Measurements from ENCODE around the gene KLC1. TPM values are rescaled to one million over a fixed set of nuclear protein-coding genes. Genes with fewer than 3 reads are reported as not detected.
"Not testable (repeated sequence)": the region's sequence is repeated elsewhere in the genome, so short reads cannot be mapped to it uniquely, and the experiment has no call there.

KLC1 gene
- total RNA-seq, 2 experiments from 2014 or later = 137 to 140 TPM

DNA sequence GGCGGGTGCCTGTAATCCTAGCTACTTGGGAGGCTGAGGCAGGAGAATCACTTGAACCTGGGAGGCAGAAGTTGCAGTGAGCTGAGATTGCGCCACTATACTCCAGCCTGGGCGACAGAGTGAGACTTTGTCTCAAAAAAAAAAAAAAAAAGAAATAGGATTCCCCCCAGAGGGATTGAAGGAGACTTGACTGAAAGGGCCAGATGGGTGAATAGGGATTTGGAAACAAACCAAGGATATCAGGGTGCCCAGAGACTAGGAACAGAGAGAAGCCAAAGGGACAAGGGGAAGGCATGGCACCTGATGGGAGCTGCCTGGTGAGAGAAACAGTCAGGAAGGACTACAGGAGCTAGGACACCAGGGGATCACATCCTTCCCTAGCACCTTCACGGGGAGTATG, 19.9 kb upstream of the KLC1 start:
- not testable (repeated sequence) for H3K9me3 Mint-ChIP-seq (ENCODE audit: insufficient read depth); ATAC-seq; H3K27ac Mint-ChIP-seq; DNase-seq; H3K36me3 Mint-ChIP-seq (ENCODE audit: low read depth); H3K4me3 Mint-ChIP-seq
- CTCF ChIA-PET = interaction anchor here (0.8 kb wide), 1 partner anchor 215 kb away, joined by 3 read pairs; no protein-coding TSS in a partner anchor
- peaks cover 32% of the 10 kb centered on the region for H3K4me1 Mint-ChIP-seq (ENCODE audit: low read depth)
- peaks cover 20% of the 10 kb centered on the region for H3K27me3 Mint-ChIP-seq (ENCODE audit: low read depth)
- POLR2A ChIA-PET = interaction anchor here (1.7 to 2.0 kb wide), 2 partner anchors 16 to 20 kb away, joined by 7 to 9 read pairs; partner anchors contain the start of gene KLC1

DNA sequence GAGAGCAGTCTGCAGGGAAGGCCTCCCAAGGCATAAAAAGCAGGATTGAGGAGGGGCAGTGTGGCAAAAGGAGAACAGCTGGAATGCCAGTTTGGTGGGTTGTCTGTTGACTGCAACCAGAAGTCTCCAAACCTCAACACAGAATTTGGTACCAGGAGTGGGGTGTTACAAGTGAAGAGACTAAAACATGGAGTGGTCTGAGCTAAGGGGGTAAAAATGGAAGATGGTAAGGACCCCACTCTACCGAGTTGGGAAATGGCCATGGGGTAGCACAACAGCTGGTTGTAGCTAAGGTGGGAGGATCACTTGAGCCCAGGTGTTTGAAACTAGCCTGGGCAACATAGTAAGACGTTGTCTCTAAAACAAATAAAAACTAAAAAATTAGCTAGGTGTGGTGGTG, 17.8 kb upstream of the KLC1 start:
- no peak overlapping the region for H3K4me3 Mint-ChIP-seq
- ATAC-seq (no peak), DNase-seq (no peak)
- no peak overlapping the region for H3K27ac Mint-ChIP-seq
- peaks cover 7% of the 10 kb centered on the region for H3K9me3 Mint-ChIP-seq (ENCODE audit: insufficient read depth)
- peaks cover 6% of the 10 kb centered on the region for H3K36me3 Mint-ChIP-seq (ENCODE audit: low read depth)
- ChIA-PET CTCF (interaction anchor here (1.6 kb wide), 1 partner anchor 9 kb away, joined by 5 read pairs; no protein-coding TSS in a partner anchor), POLR2A (interaction anchor here (0.6 kb wide), 1 partner anchor 511 kb away, joined by 4 read pairs; no protein-coding TSS in a partner anchor)
- peaks cover 19% of the 10 kb centered on the region for H3K4me1 Mint-ChIP-seq (ENCODE audit: low read depth)
- H3K27me3 Mint-ChIP-seq (ENCODE audit: low read depth) = peaks cover 20% of the 10 kb centered on the region

DNA sequence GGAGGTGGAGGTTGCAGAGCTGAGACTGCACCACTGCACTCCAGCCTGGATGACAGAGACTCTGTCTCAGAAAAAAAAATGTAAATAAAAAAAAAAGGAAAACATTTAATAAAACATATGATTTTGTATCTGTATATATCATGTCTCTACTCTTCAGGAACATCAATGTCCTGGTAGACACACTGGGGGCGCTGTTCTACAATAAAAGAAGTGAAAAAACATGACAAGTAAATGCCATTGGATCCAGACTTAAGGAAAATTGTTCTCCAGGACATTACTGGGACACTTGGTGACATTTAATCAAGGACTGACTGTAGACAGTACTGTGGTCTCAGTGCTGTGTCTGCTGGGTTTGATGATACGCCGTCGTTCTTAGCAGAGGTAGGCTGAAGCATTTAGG, 15.5 kb upstream of the KLC1 start:
- H3K27ac Mint-ChIP-seq = no peak overlapping the region
- ChIA-PET POLR2A (no interaction called here), CTCF (no interaction called here)
- H3K9me3 Mint-ChIP-seq (ENCODE audit: insufficient read depth) = peaks cover 7% of the 10 kb centered on the region
- peaks cover 6% of the 10 kb centered on the region for H3K27me3 Mint-ChIP-seq (ENCODE audit: low read depth)
- DNase-seq (no peak), ATAC-seq (no peak)
- peaks cover 6% of the 10 kb centered on the region for H3K36me3 Mint-ChIP-seq (ENCODE audit: low read depth)
- H3K4me3 Mint-ChIP-seq = no peak overlapping the region
- H3K4me1 Mint-ChIP-seq (ENCODE audit: low read depth) = no peaks in the 10 kb centered on the region

DNA sequence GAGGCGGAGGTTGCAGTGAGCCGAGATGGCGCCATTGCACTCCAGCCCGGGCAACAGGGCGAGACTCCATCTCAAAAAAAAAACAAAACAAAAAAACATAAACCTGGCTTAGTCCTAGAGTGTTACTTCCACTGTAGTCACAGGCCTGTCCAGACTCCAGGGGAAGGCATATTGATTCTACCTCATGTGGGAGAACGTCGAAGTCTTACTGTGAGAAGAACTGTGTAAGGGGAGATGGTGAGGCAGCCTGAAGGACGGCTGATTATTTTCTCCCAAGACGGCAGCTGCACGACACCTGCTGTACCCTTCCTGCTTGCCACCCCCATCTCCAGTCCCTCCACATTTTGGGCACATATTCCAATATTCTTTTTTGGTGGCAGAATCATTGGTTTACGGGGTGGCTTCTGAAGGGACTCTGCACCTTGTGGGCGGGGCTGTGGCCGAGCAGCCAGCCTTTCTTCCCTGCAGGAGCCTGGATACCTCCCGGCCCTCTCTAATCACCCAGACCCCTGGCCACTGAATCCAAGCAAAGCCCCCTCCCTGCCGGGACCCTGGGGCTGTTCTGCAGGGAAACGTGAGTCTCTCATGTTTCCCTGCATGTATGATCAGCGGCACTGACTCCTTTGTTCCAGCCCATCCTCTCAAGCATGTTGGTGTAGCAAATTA, 12.2 kb upstream of the KLC1 start:
- ChIA-PET CTCF (no interaction called here), POLR2A (no interaction called here)
- Mint-ChIP-seq H3K9me3 (ENCODE audit: insufficient read depth) (peaks cover under 1% of the 10 kb centered on the region), H3K4me3 (no peak overlapping the region), H3K27ac (no peak overlapping the region), H3K36me3 (ENCODE audit: low read depth) (no peaks in the 10 kb centered on the region), H3K27me3 (ENCODE audit: low read depth) (no peaks in the 10 kb centered on the region), H3K4me1 (ENCODE audit: low read depth) (no peaks in the 10 kb centered on the region)
- DNase-seq = no peak
- ATAC-seq = no peak

DNA sequence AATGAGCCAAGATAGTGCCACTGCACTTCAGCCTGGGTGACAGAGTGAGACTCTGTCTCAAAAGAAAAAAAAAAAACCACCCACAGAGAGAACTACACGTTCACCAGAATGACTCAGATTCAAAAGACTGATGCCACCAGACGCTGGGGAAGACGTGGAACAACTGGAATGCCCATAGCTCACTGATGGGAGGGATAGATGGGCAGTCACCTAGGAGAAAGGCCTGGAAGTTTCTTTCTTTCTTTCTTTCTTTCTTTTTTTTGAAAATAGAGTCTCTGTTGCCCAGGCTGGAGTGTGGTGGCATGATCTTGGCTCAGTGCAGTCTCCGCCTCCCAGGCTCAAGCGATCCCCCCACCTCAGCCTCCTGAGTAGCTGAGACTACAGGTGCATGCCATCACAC, 10.0 kb upstream of the KLC1 start:
- no peaks in the 10 kb centered on the region for H3K27me3 Mint-ChIP-seq (ENCODE audit: low read depth)
- H3K27ac Mint-ChIP-seq = no peak overlapping the region
- ChIA-PET POLR2A (interaction anchor here (0.7 kb wide), 1 partner anchor 1025 kb away, joined by 3 read pairs; no protein-coding TSS in a partner anchor), CTCF (interaction anchor here (2.1 kb wide), 1 partner anchor 8 kb away, joined by 5 read pairs; no protein-coding TSS in a partner anchor)
- peaks cover 4% of the 10 kb centered on the region for H3K4me1 Mint-ChIP-seq (ENCODE audit: low read depth)
- H3K9me3 Mint-ChIP-seq (ENCODE audit: insufficient read depth) = no peaks in the 10 kb centered on the region
- no peaks in the 10 kb centered on the region for H3K36me3 Mint-ChIP-seq (ENCODE audit: low read depth)
- no peak for DNase-seq
- no peak overlapping the region for H3K4me3 Mint-ChIP-seq
- ATAC-seq = no peak

DNA sequence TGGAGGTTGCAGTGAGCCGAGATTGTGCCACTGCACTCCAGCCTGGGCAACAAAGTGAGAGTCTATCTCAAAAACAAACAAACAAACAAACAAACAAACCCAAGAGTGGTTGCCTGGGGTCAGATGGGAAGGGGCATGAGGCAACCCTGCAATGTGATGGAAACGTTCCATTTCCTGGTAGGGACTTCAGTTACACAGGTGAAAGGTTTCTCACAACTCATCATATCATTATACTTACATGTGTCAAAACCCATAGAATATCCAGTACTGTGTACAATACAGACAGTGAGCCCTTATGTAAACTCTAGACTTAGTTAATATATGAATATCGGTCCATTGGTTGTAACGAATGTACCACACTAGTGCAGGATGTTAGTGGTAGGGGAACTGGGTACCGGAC, 7.2 kb upstream of the KLC1 start:
- Mint-ChIP-seq H3K27me3 (ENCODE audit: low read depth) (no peaks in the 10 kb centered on the region), H3K9me3 (ENCODE audit: insufficient read depth) (no peaks in the 10 kb centered on the region), H3K4me3 (no peak overlapping the region), H3K4me1 (ENCODE audit: low read depth) (peaks cover 28% of the 10 kb centered on the region), H3K36me3 (ENCODE audit: low read depth) (no peaks in the 10 kb centered on the region), H3K27ac (no peak overlapping the region)
- ATAC-seq = no peak
- ChIA-PET POLR2A (no interaction called here), CTCF (no interaction called here)
- no peak for DNase-seq

DNA sequence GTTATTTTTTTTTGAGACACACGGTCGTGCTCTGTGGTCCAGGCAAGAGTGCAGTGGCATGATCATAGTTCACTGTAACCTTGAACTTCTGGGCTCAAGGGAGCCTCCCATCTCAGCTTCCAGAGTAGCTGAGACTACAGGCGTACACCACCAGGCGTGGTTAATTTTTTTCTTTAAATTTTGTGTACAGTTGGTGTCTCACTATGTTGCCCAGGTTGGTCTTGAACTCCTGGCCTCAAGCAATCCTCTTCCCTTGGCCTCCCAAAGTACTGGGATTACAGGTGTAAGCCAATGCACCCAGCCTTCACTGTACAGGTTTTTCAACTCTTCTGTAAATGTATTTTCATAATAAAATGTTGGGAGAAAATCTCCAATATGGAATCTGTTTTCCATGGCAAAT, 5.7 kb upstream of the KLC1 start:
- Mint-ChIP-seq H3K36me3 (ENCODE audit: low read depth) (no peaks in the 10 kb centered on the region), H3K4me3 (no peak overlapping the region), H3K27ac (no peak overlapping the region), H3K4me1 (ENCODE audit: low read depth) (peaks cover 30% of the 10 kb centered on the region), H3K9me3 (ENCODE audit: insufficient read depth) (no peaks in the 10 kb centered on the region), H3K27me3 (ENCODE audit: low read depth) (peaks cover 3% of the 10 kb centered on the region)
- CTCF ChIA-PET = interaction anchor here (1.0 kb wide), 1 partner anchor 62 kb away, joined by 4 read pairs; the partner anchor contains the start of gene BAG5
- POLR2A ChIA-PET = no interaction called here
- DNase-seq (no peak), ATAC-seq (no peak)

DNA sequence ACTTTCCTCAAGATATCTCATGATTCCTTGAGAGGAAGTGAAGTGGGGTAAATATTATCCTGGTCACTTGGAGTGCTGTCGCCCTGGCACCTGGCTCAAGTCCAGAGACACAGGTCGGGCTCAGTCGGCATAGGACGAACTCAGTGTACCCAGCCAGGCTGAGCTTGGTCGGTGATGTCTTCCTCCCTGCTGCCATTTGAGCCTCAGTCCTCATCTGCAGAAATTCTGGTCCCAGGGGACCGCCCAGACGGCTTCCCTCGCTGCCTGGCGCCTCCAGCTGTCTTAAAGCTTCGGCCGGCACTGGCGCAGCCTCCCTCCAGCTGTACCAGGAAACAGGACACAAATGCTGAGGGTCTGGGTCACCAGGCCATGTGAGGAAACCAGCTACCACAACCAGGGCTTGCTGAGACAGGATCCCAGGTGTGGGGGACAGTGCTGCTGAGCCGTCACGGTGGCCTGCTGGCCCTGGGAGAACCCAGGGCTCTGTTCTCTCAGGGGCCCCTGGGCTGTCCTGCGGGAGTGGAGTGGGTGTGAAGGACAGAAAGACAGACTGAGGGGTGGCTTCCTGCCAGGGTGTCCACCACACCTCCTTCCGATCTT, 5.0 kb upstream of the KLC1 start:
- no peak overlapping the region for H3K4me3 Mint-ChIP-seq
- DNase-seq (no peak), ATAC-seq (no peak)
- CTCF ChIA-PET = interaction anchor here (1.0 kb wide), 1 partner anchor 62 kb away, joined by 4 read pairs; the partner anchor contains the start of gene BAG5
- POLR2A ChIA-PET = no interaction called here
- H3K27me3 Mint-ChIP-seq (ENCODE audit: low read depth) = peaks cover 3% of the 10 kb centered on the region
- peaks cover 30% of the 10 kb centered on the region for H3K4me1 Mint-ChIP-seq (ENCODE audit: low read depth)
- no peaks in the 10 kb centered on the region for H3K9me3 Mint-ChIP-seq (ENCODE audit: insufficient read depth)
- peak overlapping the region; percentile 43 for H3K27ac Mint-ChIP-seq
- H3K36me3 Mint-ChIP-seq (ENCODE audit: low read depth) = no peaks in the 10 kb centered on the region

DNA sequence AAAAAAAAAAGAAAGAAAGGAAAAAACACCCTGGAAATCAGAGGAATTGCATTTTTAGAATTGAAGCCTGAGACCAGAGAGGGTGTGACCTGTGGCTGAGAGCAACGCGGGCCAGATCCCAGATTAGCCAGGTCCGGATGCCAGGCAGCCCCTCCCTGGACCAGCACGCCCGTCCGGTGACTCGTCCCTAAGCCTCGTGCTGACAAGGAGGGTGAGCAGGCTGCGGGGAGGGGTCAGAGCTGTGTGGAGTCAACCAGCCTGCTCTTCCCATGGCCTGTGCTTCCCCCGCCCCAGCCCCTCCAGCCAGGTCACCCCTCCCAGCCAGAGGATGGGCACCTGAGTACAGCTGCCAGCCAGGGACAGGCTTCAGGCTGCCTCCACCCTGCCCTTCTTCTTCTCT, 4.2 kb upstream of the KLC1 start:
- ChIA-PET CTCF (no interaction called here), POLR2A (interaction anchor here (2.1 kb wide), 1 partner anchor 16 kb away, joined by 9 read pairs; no protein-coding TSS in a partner anchor)
- Mint-ChIP-seq H3K27me3 (ENCODE audit: low read depth) (peaks cover 3% of the 10 kb centered on the region), H3K27ac (peak overlapping the region; percentile 73), H3K36me3 (ENCODE audit: low read depth) (no peaks in the 10 kb centered on the region), H3K9me3 (ENCODE audit: insufficient read depth) (no peaks in the 10 kb centered on the region), H3K4me1 (ENCODE audit: low read depth) (peaks cover 31% of the 10 kb centered on the region), H3K4me3 (peak overlapping the region; percentile 44)
- DNase-seq = no peak
- ATAC-seq = no peak

DNA sequence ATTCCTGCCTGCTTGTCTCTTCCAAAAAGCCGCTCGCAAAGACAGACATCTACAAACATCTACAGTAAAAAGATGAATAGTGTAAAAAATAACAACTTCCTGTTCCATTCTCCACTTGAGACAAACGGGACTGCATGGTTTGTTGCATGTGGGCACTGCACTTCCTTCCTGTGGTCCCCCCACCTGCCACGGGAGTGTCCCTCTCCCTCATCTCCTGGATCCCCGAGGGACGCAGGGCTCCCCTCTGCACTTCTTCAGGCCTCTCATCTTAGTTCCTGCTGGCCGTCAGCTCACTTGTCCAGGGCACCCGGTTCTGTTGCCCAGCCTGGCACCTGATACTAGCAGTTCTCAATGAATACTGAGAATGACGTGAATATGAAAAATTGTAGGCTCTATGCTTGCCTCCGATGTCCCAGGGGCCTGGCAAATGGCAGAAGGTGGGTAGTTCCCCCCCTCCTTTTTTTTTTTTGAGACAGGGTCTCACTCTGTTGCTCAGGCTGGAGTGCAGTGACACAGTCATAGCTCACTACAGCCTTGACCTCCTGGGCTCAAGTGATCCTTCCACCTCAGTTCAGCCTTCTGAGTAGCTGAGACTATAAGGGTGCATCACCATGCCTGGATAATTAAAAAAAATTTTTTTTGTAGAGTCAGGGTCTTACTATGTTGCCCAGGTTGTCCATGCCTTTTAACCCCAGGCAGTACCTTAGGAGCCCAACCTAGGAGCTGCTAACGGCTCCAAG, 3.5 kb upstream of the KLC1 start:
- Mint-ChIP-seq H3K4me3 (peak overlapping the region; percentile 44), H3K27ac (peak overlapping the region; percentile 73), H3K4me1 (ENCODE audit: low read depth) (peaks cover 36% of the 10 kb centered on the region), H3K27me3 (ENCODE audit: low read depth) (peaks cover 3% of the 10 kb centered on the region), H3K36me3 (ENCODE audit: low read depth) (peaks cover under 1% of the 10 kb centered on the region), H3K9me3 (ENCODE audit: insufficient read depth) (no peaks in the 10 kb centered on the region)
- DNase-seq (peak; percentile 61), ATAC-seq (peak; percentile 17)
- ChIA-PET CTCF (interaction anchor here (0.7 to 0.9 kb wide), 2 partner anchors 54 to 74 kb away, joined by 3 to 4 read pairs; no protein-coding TSS in a partner anchor), POLR2A (interaction anchor here (0.6 to 2.1 kb wide), 2 partner anchors 17 to 45 kb away, joined by 3 to 9 read pairs; no protein-coding TSS in a partner anchor)

DNA sequence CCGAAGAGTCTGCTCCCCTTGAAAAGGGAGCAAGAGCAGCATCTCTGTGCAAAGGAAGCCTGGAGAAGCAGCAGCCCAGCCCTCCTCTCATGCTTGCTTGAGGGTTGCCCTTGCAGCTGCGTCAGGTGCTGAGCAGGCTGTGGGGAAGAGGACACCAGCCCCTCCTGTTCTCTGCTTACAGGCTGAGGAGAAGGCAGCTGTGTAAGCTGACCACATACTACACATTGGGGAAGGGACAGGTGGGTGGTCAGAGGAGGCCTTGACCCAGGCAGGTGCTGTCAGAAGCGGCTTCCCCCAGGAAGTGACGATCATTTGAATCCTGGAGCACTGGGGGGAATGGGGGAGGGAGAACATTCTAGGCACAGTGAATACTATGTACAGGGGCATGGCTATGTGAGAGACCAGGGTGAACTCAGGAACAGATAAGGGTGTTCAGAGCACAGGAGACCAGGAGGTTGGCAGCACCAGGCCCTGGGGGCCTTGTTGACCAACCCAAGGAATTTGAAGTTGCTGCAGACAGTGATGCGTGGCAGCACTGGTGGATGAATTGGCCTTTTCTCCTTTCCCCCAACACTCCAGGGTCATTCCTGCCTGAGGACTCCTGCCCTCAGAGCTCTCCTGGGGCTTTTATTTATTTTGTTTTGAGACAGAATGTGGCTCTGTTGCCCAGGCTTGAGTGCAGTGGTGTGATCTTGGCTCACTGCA, 2.7 kb upstream of the KLC1 start:
- ChIA-PET CTCF (interaction anchor here (0.7 to 0.9 kb wide), 2 partner anchors 53 to 75 kb away, joined by 3 to 4 read pairs; no protein-coding TSS in a partner anchor), POLR2A (interaction anchor here (2.1 kb wide), 1 partner anchor 18 kb away, joined by 9 read pairs; no protein-coding TSS in a partner anchor)
- Mint-ChIP-seq H3K27ac (no peak overlapping the region), H3K4me1 (ENCODE audit: low read depth) (peaks cover 39% of the 10 kb centered on the region), H3K4me3 (no peak overlapping the region), H3K9me3 (ENCODE audit: insufficient read depth) (no peaks in the 10 kb centered on the region), H3K36me3 (ENCODE audit: low read depth) (peaks cover 3% of the 10 kb centered on the region), H3K27me3 (ENCODE audit: low read depth) (peaks cover 3% of the 10 kb centered on the region)
- no peak for DNase-seq
- no peak for ATAC-seq
